ENCODE data around the gene SULT4A1.
"Not testable (repeated sequence)": the region's sequence is repeated elsewhere in the genome, so short reads cannot be mapped to it uniquely, and the experiment has no call there.

SULT4A1 gene, protein sequence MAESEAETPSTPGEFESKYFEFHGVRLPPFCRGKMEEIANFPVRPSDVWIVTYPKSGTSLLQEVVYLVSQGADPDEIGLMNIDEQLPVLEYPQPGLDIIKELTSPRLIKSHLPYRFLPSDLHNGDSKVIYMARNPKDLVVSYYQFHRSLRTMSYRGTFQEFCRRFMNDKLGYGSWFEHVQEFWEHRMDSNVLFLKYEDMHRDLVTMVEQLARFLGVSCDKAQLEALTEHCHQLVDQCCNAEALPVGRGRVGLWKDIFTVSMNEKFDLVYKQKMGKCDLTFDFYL

DNA sequence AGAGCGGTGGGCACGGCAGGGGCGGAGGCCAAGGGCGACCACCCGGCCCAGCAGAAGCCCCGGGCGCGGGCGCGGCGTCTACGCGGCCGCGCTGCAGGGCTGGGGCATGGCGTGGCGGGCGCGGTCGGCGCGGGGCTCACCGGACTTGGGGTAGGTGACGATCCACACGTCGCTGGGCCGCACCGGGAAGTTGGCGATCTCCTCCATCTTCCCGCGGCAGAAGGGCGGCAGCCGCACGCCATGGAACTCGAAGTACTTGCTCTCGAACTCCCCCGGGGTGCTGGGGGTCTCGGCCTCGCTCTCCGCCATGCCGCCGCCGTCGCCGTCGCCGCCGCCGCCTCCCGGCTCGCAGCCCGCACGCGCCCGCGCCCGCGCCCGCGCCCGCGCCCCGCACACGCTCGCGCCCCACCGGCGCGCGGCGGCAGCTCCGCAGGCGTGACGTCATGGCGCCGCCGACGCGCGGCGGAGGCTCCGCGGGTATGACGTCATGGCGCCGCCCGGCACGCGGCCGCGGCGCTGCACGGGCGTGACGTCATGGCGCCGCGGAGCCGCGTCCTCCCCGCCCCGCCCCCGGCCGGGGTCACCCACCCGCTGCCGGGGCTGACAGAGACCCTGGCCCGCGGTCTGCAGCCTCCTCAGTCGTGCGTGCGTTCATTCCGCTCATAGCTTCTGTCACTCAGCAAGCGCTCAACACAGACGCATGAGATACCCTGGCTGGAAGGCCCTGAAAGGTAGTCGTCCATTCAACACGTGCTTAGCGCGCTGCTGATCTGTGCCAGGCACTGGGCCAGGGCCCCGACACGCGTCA is at the start of gene SULT4A1:
TSS of gene SULT4A1 (minus strand) at position 440 of the 808 bp plus-strand sequence. CDS start at position 309, 131 bp downstream.
- DNase-seq (ENCODE audit: low read depth): no peak

DNA sequence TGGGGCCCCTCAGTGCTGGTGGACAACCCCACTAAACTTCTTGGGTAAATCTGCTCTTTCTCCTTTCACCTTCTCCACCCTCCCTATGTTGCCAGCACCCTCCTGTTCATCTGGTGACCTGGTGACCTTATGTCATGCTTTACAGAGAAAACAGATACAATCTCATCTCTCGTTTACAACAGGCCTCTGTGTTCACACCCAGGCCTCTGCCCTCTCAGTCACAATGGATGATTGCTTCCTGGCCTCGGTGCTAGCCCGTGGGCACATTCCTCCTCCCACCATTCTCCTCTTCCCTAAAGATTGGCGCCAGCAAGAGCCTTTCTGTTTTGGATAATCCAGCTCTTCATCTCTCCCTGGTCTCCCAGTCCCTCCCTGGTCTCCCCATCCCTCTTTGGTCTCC is 49.0 kb upstream of the SULT4A1 start:
- DNase-seq (ENCODE audit: low read depth): no peak

- DNase-seq (ENCODE audit: low read depth): no peak
Observed at GRCh38 chr22:43910178-43910695, 47.9 kb upstream of the SULT4A1 start.

DNA sequence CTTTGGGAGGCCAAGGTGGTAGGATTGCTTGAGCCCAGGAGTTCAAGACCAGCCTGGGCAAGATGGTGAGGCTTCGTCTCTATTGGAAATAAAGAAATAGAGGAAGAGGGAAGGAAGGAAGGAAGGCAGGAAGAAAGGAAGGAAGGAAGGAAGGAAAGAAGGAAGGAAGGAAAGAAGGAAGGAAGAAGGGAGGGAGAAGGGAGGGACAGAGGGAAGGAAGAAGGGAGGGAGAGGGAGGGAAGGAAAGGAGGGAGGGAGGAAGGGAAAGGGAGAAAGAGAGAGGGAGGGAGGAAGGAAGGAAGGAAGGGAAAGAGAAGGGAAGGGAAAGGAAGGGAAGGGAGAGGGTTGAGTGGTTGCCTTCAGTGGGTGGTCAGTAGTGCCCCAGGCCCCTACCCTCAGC is 47.4 kb upstream of the SULT4A1 start:
- DNase-seq (ENCODE audit: low read depth): no peak

DNA sequence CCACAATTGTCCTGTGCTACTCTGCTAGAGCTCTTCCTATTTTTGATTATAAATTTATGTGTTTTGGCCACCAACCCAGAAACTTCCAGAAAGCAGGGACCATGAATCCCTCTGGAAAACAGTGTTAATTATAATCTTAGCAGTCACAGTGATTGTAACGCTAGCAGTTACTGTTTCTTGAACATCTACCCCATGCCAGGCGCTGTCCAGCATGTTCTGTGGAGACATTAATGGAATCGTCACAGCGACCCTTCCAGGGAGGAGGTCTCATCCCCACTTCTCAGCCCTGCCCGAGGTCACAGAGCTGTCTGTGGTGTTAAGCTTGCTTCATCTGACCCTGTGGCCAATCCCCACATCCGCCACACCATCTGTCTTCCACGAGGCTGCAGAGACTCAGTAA is 43.4 kb upstream of the SULT4A1 start:
- no peak for DNase-seq (ENCODE audit: low read depth)

GRCh38 chr22:43904412-43904811 is 42.1 kb upstream of the SULT4A1 start:
- not testable (repeated sequence) for DNase-seq (ENCODE audit: low read depth)

GRCh38 chr22:43903033-43903432 is 40.7 kb upstream of the SULT4A1 start:
- not testable (repeated sequence) for DNase-seq (ENCODE audit: low read depth)

DNA sequence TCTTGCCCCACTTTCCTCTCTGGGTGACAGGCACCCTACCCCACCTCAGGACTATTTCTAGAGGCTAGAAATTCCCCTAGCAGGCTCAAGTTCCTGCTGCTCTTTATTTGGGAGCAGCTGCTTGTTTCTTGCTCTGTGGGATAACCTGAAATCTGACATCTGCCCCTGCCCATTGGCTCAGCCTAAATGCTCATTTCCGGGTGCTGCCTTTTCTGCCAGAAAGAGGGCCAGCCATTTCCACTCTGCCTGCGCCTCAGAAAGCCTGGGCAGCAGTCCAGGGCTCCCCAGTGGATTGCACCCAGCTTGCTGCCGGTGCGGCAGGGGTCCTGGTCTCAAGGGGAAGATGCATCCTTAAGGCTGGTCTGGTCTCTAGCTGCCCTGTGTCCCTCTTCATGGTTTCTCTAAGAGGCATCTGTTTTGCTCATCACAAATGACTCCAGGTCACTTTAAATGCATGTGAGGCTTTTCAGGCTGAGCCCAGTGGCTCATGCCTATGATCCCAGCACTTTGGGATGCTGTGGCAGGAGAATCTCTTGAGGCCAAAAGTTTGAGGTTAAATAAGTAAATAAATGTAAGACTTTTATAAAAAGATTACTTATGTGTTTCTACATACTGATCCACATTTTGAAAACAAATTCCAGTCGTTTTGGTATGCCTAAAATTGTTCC is 39.8 kb upstream of the SULT4A1 start:
- DNase-seq (ENCODE audit: low read depth): no peak

DNA sequence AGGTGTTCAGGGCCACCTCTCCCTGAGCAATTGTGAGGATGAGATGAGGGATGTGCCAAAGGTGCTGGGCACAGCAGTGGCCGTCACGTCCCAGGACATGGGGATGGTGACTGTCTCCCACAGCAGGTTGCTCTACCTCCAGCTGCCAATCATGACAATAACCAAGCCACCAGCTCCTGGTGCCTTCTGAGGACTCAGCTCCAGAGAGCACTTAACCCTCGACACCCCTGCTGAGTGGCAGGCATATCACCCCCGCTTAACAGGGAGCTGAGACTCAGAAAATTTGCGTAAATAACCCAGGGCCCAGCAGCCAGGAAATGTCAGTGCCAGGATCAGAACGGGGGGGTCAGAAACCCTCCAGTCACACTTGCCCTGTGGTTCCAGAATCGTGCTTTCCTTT is 37.9 kb upstream of the SULT4A1 start:
- DNase-seq (ENCODE audit: low read depth): no peak

- no peak for DNase-seq (ENCODE audit: low read depth)
Observed at GRCh38 chr22:43897751-43898261, 35.5 kb upstream of the SULT4A1 start.

- no peak for DNase-seq (ENCODE audit: low read depth)
Observed at GRCh38 chr22:43895986-43896645, 33.8 kb upstream of the SULT4A1 start.

DNA sequence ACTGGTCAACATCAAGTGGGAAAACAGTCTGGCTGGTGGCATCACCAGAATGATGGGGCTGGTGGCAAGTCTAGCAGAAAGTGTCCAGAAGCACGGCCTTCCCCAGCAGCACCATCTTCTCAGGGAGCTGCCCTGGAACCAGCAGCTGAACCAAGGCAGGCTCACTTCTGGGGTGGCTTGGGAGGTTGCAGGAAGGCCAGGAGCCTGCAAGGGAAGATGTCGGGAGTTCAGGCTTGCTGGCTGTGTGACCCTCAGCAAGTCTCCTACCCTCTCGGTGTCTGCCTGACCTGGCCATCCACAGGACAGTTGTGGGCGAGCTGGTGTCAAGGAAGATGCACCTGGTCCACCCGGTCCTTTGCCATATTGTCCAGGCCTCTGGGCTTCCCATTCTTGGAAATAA is 31.8 kb upstream of the SULT4A1 start:
- DNase-seq (ENCODE audit: low read depth): no peak

DNA sequence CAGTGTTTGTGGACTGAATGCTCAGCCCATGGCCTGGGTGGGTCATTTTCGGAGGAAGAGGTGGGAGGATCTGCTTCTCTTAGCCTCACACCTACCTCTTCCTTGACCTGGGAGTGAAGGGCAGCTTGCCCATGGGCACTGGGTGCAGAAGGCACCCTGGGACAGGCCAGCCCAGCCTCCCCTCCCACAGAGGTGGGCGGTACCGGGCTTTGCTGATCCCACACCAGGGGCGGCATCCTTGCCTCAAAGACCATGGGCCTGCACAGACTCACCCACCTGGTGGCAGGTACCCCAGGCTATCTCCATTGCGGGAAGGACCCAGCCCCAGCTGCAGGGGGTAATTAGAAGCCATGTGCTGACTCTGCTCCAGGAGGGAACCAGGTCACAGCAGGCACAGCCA is 31.0 kb upstream of the SULT4A1 start:
- DNase-seq (ENCODE audit: low read depth): no peak

DNA sequence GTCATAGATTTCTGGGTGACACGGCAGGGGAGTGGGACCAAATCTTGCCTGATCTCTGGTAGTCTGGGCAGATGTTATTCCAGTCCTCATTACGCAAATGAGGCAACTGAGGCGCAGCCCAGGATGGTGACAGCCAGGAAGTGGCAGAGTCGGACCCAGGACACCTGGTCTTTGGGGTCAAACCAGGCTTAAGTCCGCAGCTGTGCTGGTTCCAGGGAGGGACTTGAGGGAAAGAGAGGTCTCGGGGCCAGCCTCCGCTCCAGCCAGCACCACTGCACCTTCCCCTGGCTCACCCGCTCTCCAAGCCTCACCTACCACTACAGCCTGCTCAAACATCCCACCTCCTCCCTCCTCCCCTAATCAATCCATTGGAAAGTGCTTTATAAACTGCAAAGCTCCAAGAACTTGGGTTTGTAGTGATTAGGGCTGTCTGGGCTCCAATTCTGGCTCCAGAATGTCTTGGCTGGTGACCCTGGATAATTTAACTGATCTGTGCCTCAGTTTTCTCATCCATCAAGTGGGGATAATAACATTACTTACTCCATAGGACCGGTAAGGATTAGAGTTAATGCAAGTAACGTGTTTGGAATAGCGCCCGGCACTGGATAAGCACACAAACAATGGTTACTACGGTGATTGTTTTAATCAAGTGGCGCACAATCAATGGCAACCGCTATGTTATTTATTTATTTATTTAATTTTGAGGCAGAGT is 30.0 kb upstream of the SULT4A1 start:
- DNase-seq (ENCODE audit: low read depth): no peak

DNA sequence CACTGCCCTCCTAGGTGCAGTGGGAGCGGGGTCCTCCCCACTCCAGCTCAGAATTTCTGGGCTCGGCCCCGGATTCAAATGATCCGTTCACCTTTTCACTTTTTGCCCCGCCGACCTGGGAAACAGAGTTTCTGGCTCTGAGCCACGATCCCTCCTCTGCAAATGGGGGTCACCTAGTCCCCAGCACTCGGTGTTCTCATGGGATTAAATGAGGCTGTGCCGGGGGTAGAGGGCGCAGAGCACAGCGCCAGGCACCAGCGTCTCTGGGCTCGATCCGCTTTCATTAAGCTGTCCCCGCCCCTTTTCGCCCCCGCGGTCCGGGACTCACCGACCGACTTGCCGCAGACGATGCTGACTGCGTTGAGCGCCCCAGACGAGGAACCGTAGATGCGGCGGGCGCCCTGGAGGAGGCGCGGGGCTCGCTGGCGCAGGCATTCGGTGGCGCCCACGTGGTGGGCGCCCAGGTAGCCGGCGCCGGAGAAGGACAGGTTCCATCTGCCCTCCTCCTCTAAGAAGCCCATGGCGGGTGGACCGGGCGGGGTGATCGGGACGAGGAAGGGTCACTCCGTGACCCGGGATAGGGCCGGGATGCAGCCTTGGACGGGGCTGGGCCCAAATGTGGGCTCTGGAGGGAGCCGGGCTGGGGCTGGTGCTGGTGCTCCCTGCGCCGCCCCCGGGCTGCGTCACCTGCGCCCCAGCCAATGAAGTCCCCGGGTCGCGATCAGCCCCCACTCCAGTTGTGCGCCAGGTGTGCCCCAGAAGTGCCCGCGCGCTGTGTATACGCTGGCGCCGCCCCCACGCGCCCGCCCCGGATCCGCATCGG is 29.3 kb upstream of the SULT4A1 start, which contains the start of gene PNPLA5:
TSS of gene PNPLA5 (minus strand) at position 654 of the 823 bp plus-strand sequence. CDS start at position 521, 133 bp downstream.
- DNase-seq (ENCODE audit: low read depth): no peak

- no peak for DNase-seq (ENCODE audit: low read depth)
Observed at GRCh38 chr22:43890901-43891331, 28.6 kb upstream of the SULT4A1 start.

DNA sequence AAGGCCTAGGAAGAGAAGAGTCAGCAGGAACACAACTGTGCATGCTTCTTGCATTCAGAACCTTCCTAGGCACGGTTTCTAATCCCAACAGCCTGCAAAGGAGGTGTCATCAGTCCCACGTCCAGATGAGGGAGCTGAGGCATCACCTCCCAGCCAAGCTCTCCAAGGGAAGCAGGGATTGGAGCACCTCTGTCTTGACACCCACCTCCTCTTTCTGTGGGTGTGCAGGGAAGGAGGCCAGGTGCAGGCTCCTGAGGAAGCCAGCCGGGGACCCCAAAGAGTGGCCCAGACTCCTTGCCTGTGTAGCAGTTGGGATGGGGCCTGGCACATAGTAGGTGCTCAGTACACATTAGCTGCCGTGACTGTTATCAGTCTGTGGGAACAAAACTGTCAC is 27.5 kb upstream of the SULT4A1 start:
- no peak for DNase-seq (ENCODE audit: low read depth)

GRCh38 chr22:43889201-43889859 is 27.0 kb upstream of the SULT4A1 start:
- no peak for DNase-seq (ENCODE audit: low read depth)

- no peak for DNase-seq (ENCODE audit: low read depth)
Observed at GRCh38 chr22:43888740-43889139, 26.4 kb upstream of the SULT4A1 start.

- no peak for DNase-seq (ENCODE audit: low read depth)
Observed at GRCh38 chr22:43887391-43887790, 25.1 kb upstream of the SULT4A1 start.
